ENCODE measurements around the gene OR51B4.

Gene OR51B4

GRCh38 chr11:5293028-5293427 is 8.7 kb downstream of the OR51B4 start:
- H3K9ac ChIP-seq (ENCODE audit: low read length) = no peak overlapping the region
- no peak overlapping the region for H3K4me2 ChIP-seq (ENCODE audit: low read depth, low read length, poor library complexity, severe bottlenecking)
- H3K9me3 ChIP-seq (ENCODE audit: insufficient read depth, low read length) = no peaks in the 10 kb centered on the region
- no peaks in the 10 kb centered on the region for H3K9me2 ChIP-seq (replicated peaks; ENCODE audit: insufficient read depth, low read length)
- no peak overlapping the region for H3K4me3 ChIP-seq (ENCODE audit: insufficient read depth, low read length, poor library complexity, severe bottlenecking)
- no peak overlapping the region for H3K27ac ChIP-seq (ENCODE audit: low read depth, low read length)
- no peaks in the 10 kb centered on the region for H4K20me1 ChIP-seq (ENCODE audit: low read depth, low read length)
- no peaks in the 10 kb centered on the region for H3F3A ChIP-seq (ENCODE audit: insufficient read depth)
- TF ChIP-seq, protein P1, sequence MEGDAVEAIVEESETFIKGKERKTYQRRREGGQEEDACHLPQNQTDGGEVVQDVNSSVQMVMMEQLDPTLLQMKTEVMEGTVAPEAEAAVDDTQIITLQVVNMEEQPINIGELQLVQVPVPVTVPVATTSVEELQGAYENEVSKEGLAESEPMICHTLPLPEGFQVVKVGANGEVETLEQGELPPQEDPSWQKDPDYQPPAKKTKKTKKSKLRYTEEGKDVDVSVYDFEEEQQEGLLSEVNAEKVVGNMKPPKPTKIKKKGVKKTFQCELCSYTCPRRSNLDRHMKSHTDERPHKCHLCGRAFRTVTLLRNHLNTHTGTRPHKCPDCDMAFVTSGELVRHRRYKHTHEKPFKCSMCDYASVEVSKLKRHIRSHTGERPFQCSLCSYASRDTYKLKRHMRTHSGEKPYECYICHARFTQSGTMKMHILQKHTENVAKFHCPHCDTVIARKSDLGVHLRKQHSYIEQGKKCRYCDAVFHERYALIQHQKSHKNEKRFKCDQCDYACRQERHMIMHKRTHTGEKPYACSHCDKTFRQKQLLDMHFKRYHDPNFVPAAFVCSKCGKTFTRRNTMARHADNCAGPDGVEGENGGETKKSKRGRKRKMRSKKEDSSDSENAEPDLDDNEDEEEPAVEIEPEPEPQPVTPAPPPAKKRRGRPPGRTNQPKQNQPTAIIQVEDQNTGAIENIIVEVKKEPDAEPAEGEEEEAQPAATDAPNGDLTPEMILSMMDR (IDR thresholded peaks at IDR 0.05; ENCODE audit: insufficient read depth, low read length, poor library complexity, severe bottlenecking) = no peak
- no peak for TF ChIP-seq EZH2phosphoT487 (conservative IDR thresholded peaks at IDR 0.05; ENCODE audit: low read length)
- H3K79me2 ChIP-seq (ENCODE audit: insufficient read depth, low read length) = no peaks in the 10 kb centered on the region
- H3K27me3 ChIP-seq (ENCODE audit: low read length) = no peaks in the 10 kb centered on the region
- no peaks in the 10 kb centered on the region for H3K36me3 ChIP-seq (ENCODE audit: low read length)
- no peak overlapping the region for H2AFZ ChIP-seq (ENCODE audit: low read depth, low read length, severe bottlenecking)

DNA sequence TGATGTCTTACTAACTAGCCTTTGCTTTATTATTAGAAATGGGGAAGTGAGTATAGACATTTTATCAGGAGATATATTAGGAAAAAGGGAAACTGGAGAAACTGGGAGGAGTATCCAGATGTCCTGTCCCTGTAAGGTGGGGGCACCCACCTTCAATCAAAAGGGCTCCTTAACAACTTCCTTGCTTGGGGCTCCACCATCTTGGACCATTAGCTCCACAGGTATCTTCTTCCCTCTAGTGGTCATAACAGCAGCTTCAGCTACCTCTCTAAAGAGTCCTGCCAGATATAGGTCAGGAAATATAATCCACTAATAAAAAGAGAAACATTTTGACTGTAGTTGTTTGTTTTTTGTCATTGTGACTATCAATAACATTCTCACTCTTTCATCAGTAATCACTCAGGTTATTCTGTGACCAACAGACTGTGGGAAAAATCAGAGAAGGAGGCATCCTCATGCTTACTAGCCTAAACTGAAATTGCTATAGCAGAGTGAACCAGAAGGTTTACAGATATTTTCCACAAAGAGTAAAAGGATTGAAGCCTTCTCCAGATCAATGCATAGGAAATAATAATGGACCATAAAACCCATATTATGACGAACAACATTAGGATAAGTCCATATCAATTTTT is 10.4 kb downstream of the OR51B4 start:
- no peak overlapping the region for H3K27ac ChIP-seq (ENCODE audit: low read depth, low read length)
- H3K9ac ChIP-seq (ENCODE audit: low read length) = no peak overlapping the region
- H2AFZ ChIP-seq (ENCODE audit: low read depth, low read length, severe bottlenecking) = no peak overlapping the region
- H3K9me2 ChIP-seq (replicated peaks; ENCODE audit: insufficient read depth, low read length) = no peaks in the 10 kb centered on the region
- H4K20me1 ChIP-seq (ENCODE audit: low read depth, low read length) = no peaks in the 10 kb centered on the region
- no peaks in the 10 kb centered on the region for H3K79me2 ChIP-seq (ENCODE audit: insufficient read depth, low read length)
- no peaks in the 10 kb centered on the region for H3K27me3 ChIP-seq (ENCODE audit: low read length)
- H3K4me2 ChIP-seq (ENCODE audit: low read depth, low read length, poor library complexity, severe bottlenecking) = no peak overlapping the region
- H3F3A ChIP-seq (ENCODE audit: insufficient read depth) = no peaks in the 10 kb centered on the region
- H3K9me3 ChIP-seq (ENCODE audit: insufficient read depth, low read length) = no peaks in the 10 kb centered on the region
- no peaks in the 10 kb centered on the region for H3K36me3 ChIP-seq (ENCODE audit: low read length)
- TF ChIP-seq, protein P1 (IDR thresholded peaks at IDR 0.05; ENCODE audit: insufficient read depth, low read length, poor library complexity, severe bottlenecking) = peak; percentile 36
- no peak for TF ChIP-seq EZH2phosphoT487 (conservative IDR thresholded peaks at IDR 0.05; ENCODE audit: low read length)
- no peak overlapping the region for H3K4me3 ChIP-seq (ENCODE audit: insufficient read depth, low read length, poor library complexity, severe bottlenecking)

DNA sequence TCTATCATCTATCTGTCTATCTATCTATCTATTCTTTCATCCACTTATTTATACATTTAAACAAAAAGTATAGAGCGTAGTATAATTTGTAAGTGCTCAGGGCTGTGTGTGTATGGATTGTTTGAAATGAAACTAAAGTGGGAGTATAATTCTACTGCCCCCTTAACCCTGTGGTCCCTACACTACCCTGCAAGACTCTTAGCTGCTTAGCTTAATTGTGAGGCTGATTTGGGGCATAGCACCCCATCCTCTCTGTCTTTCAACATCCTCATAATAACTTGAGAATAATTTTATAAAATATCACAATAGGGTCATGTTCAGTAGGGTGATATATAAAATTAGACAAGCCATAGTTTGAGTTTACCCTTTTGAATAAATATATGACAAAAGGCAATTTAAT is 11.6 kb downstream of the OR51B4 start:
- no peak overlapping the region for H2AFZ ChIP-seq (ENCODE audit: low read depth, low read length, severe bottlenecking)
- no peak for TF ChIP-seq EZH2phosphoT487 (conservative IDR thresholded peaks at IDR 0.05; ENCODE audit: low read length)
- TF ChIP-seq, protein P1 (IDR thresholded peaks at IDR 0.05; ENCODE audit: insufficient read depth, low read length, poor library complexity, severe bottlenecking) = no peak
- no peaks in the 10 kb centered on the region for H3K79me2 ChIP-seq (ENCODE audit: insufficient read depth, low read length)
- no peak overlapping the region for H3K4me2 ChIP-seq (ENCODE audit: low read depth, low read length, poor library complexity, severe bottlenecking)
- H3K9me2 ChIP-seq (replicated peaks; ENCODE audit: insufficient read depth, low read length) = no peaks in the 10 kb centered on the region
- H3K4me3 ChIP-seq (ENCODE audit: insufficient read depth, low read length, poor library complexity, severe bottlenecking) = no peak overlapping the region
- no peaks in the 10 kb centered on the region for H3K36me3 ChIP-seq (ENCODE audit: low read length)
- H3K9me3 ChIP-seq (ENCODE audit: insufficient read depth, low read length) = no peaks in the 10 kb centered on the region
- no peak overlapping the region for H3K27ac ChIP-seq (ENCODE audit: low read depth, low read length)
- no peaks in the 10 kb centered on the region for H3K27me3 ChIP-seq (ENCODE audit: low read length)
- H3K9ac ChIP-seq (ENCODE audit: low read length) = no peak overlapping the region
- H4K20me1 ChIP-seq (ENCODE audit: low read depth, low read length) = no peaks in the 10 kb centered on the region
- H3F3A ChIP-seq (ENCODE audit: insufficient read depth) = no peaks in the 10 kb centered on the region
